IPS-NIHi7 (cell line): ENCODE results near the gene UBE2M.
"Not testable (repeated sequence)": the region's sequence is repeated elsewhere in the genome, so short reads cannot be mapped to it uniquely, and the experiment has no call there.

Source experiments
- DNase-seq: peaks from one replicate; pipeline ENCODE4 v3.0.0; 2012; ENCODE audit warnings: mixed read lengths; ENCODE audit errors: extremely low spot score

The UBE2M gene

DNA sequence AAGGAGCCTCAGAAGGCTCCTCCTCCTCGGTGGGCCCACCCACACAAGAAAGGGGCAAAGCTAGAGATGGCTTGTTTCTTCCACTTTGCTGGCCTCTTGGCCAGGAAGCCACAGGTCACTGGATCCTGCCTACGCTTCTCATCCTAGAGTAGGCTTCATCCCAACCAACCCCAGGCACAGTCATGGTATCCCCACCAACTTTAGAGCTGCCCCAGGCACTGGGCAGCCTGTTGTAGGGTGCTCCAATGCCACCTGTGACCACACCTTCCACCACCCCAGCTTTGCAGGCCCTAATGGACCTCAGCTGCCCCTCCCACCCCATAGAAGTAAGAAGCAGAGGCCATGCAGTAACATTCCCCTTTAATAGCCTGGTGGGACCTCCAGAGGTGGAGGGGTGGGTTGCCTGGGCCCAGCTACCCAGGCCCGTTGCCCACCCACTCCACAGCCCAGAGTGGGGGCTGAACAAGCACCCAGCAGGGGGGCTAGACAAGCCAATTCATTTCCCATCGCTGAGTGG, 3.0 kb downstream of the UBE2M start:
- no peak for DNase-seq

DNA sequence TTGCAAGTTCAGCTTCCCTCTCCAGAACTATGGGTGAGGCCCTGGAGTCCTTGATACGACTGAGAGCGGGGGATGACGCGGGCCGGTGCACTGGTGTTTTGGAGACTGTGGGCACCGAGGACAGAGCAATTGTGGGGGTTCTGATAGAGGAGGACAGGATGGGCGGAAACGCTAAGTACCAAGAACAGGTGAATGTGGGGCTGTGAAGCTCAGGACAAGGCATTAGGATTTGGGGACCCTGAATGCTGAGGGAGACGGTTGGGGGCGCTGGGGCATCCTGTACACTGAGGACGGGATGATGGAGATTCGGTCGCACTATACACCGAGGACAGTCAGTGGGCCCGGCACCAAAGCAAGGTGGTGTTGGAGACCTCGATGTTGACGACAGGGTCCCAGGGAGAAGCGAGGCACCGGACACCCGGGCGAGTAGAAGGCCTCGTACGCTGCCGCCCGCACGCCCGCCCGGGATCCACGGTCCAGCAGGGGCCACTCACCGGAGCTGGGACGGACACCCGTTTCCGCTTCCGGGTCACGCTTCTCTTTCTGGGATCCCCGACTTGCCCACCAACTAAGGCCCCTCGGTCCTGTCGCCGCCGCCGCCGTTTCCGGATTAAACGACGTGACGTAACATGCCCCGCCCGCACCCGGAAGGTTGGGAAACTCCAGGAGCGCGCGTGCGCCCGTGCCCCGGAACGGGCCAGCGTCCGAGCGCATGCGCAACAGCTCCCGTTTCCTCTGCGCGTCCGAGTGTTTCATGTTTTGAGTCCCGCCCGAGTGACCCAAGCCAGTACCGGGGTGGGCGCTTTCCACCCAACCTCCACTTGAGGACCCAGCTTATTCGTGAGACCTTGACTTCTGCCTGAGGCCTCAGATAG, 3.7 kb downstream of the UBE2M start, which contains the start of gene CHMP2A:
CHMP2A (minus strand) TSS at position 612 of the 875 bp plus-strand sequence. CDS start 893 bp downstream, outside the sequence.
- DNase-seq: peak; percentile 90

DNA sequence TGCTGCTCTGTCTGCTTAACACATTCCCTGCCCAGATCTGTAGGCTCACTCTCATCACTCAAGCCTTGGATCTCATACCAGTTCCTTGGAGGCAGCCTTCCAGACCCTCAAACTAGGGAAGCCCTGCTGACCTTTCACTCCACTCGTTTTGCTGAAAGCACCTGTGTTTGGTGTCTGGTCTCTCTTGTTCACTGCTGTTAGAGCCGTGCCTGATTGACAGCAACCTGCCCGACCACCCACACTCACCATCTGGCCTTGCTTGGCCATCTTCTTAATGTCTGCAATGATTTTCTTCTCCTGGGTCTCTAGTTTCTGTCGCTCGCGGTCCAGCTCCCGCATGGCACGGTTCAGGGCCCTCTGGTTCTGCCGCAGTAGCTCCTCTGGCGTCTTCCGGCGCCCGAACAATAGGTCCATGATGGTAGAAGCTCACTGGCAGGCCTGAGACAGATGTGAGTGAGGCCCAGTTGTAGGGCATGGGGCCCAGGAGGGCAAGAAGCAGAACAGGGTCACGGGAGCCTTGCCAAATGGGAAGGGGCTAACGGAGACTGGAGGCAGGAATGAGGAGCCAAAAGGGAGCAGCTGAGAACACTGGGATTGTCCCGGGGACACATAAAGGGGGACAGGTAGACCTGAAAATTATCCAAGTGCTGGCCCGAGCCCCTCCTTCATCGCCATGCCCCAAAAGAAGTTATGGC, 4.5 kb downstream of the UBE2M start:
- DNase-seq: no peak

DNA sequence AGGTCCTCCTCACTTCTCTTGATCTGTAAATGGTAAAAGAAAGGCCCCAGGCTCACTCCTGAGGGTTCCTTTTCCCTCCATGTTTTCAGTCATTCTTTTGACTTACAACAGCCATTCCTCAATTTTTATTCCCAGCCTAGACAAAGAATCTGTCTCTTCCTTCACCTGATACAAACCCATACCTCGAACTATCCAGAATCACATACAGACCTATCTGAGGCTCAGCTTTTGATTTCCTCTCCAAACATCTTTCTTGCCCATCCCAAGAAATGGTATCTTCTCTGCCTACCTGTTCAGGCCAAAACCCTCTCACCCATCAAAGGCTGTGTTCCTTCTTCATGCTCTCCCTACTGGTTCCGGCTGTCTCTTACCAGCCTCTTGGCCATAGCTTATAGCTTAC, 5.8 kb downstream of the UBE2M start:
- DNase-seq: no peak

DNA sequence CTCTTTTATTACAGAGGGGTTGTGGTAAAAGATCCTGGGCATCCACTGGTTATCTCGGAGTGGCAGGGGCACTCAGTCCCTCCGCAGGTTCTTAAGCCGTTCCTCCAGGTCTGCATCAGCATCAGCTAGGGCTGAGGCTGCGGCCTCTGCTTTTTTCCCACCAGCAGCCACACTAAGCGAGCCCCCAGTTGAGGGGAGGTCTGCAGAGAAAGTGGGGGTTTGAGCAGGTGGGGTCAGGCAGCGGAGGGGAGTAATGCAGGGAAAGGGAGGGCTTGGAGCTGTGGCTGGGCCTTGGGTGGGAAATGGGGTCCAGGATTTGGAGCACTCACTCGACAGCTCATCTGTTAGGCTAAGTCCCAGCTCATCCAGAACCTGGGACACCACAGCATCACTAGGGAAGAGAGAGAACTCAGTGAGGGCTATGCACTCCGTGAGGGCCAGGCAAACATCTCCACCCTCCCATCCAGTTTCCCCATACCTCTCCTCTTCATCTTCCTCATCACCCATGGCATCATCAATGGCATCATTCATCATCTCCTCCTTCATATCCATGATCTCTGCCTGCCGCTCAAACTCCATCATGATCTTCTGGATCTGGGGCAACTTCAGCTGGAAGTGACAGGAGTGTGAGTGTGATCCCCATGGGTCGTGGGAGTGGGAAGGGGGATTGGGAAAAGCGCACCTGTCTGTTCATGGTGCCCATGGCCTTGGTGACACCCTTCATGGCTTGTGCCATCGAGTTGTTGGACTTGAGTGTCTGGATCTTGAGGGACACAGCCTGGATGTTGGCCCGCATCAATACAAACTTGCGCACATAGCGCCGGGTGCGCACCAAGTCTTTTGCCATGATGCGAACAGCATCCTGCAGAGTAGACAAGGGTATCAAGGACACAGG, 6.6 kb downstream of the UBE2M start:
- no peak for DNase-seq

DNA sequence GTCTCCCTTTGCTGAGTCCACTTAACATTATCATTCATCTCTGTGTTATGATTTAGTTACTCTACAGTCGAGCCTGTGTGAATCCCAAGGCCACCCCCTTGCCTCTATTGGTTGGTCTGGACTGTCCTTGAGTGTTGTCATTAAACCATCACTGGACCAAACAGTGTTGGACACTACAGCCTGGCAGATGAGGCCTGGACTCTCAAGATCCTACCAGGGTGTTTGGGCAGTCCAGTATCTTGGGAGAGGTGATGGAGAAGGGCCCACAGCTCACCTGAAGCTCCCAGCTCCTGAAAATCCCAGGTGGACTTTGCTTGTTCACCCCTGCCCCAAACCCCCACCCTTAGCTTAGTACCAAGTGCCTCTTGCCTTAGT, 7.3 kb downstream of the UBE2M start:
- no peak for DNase-seq

DNA sequence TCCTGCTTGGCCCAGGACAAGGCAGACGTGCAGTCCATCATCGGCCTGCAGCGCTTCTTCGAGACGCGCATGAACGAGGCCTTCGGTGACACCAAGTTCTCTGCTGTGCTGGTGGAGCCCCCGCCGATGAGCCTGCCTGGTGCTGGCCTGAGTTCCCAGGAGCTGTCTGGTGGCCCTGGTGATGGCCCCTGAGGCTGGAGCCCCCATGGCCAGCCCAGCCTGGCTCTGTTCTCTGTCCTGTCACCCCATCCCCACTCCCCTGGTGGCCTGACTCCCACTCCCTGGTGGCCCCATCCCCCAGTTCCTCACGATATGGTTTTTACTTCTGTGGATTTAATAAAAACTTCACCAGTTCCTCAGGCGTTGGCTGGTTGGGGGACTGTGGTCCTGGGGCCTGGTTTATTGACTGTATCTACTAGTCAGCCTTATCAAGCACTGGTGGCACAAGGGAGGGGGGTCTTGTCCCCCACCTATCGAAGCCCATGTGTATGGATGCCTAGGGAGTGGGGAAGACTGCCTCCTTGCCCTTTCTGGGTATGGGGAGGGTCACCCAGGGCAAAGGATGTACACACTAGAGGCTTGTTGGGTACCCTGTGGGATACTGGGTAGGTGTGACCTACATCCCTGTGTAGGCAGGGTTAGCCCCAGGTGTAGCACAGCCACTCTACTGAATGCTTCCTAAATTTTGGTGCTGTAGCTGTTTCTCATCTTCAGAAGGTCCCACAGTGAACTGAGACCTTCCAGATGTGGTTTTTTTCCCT, 7.9 kb downstream of the UBE2M start:
- no peak for DNase-seq

DNA sequence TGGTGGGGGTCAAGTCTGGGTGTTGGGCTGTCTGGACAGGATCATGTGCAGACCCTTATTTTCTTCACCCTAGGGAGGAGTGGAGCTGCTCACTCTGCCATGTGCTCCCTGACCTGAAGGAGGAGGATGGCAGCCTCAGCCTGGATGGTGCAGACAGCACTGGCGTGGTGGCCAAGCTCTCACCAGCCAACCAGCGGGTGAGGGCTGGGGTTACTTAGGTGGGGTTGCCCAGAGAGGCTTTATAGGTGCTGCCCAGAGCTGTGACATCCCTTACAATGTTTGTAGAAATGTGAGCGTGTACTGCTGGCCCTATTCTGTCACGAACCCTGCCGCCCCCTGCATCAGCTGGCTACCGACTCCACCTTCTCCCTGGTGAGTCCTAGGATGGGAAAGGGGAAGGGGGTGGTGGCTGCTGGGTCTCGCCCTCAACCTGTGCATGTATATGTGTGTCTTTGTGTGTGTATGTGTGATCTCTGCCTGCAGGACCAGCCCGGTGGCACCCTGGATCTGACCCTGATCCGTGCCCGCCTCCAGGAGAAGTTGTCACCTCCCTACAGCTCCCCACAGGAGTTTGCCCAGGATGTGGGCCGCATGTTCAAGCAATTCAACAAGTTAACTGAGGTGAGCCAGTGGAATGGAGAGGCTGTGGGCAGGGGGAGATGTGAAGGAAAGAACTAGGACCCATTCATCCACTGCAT, 8.6 kb downstream of the UBE2M start:
- no peak for DNase-seq

DNA sequence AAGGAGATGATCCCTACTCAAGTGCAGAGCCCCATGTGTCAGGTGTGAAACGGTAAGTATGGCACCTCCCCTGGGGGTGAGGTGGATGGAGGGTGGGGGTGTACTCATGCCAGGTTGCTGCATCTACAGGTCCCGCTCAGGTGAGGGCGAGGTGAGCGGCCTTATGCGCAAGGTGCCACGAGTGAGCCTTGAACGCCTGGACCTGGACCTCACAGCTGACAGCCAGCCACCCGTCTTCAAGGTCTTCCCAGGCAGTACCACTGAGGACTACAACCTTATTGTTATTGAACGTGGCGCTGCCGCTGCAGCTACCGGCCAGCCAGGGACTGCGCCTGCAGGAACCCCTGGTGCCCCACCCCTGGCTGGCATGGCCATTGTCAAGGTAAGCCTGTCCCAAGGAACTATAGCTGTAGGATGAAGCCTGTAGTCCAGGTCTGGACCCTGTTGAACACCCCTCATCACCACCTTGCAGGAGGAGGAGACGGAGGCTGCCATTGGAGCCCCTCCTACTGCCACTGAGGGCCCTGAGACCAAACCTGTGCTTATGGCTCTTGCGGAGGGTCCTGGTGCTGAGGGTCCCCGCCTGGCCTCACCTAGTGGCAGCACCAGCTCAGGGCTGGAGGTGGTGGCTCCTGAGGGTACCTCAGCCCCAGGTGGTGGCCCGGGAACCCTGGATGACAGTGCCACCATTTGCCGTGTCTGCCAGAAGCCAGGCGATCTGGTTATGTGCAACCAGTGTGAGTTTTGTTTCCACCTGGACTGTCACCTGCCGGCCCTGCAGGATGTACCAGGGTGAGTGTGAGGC, 9.3 kb downstream of the UBE2M start:
- DNase-seq: no peak

DNA sequence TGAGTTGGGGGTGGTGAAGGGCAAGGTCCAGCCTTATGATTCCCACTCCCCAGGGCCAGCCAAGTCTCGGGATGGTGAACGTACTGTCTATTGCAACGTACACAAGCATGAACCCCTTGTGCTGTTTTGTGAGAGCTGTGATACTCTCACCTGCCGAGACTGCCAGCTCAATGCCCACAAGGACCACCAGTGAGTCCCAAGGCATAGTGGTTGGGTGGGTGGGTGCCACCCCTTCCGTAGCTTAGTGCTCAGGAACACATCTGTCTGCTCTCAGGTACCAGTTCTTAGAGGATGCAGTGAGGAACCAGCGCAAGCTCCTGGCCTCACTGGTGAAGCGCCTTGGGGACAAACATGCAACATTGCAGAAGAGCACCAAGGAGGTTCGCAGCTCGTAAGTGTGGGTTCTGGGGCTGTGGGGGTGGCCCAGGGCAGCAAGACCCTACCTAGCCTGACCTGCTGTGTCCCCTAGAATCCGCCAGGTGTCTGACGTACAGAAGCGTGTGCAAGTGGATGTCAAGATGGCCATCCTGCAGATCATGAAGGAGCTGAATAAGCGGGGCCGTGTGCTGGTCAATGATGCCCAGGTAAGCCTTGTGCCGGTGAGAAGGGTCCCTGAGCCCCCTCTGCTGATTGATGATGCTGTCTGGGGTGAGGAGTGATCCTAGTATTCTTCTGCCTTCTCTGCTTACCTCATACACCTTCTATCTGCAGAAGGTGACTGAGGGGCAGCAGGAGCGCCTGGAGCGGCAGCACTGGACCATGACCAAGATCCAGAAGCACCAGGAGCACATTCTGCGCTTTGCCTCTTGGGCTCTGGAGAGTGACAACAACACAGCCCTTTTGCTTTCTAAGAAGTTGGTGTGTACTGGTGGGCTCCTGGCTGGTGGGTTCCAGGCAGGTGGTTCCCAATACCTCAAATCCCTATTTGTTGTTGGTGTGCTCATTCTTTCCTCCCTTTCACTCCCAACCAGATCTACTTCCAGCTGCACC, 10.8 kb downstream of the UBE2M start:
- DNase-seq: no peak

DNA sequence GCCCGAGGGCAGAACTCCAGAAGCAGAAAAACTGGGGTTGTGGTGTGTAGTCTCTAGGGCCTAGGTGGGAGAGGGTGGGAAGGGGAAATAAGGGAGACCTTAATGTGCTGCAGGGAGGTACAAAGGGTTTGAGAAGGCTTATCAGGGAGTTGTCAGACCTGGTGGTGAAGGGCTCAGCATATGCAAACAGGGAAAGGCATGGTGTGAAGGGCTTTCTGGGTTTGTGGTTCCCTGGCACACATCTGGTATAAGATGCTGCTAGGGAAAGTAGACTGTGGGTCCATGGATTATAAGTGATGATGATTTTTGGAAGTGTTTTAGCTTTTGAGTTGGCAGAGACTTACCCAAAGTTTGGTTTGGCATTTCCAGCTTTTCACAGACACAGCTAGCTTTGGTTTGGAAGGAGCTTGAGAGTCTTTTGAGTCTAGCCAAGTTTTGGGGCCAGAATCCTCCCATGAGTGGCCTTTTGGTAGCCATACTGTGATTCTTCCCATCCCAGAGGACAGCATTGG, 12.3 kb downstream of the UBE2M start:
- no peak for DNase-seq

DNA sequence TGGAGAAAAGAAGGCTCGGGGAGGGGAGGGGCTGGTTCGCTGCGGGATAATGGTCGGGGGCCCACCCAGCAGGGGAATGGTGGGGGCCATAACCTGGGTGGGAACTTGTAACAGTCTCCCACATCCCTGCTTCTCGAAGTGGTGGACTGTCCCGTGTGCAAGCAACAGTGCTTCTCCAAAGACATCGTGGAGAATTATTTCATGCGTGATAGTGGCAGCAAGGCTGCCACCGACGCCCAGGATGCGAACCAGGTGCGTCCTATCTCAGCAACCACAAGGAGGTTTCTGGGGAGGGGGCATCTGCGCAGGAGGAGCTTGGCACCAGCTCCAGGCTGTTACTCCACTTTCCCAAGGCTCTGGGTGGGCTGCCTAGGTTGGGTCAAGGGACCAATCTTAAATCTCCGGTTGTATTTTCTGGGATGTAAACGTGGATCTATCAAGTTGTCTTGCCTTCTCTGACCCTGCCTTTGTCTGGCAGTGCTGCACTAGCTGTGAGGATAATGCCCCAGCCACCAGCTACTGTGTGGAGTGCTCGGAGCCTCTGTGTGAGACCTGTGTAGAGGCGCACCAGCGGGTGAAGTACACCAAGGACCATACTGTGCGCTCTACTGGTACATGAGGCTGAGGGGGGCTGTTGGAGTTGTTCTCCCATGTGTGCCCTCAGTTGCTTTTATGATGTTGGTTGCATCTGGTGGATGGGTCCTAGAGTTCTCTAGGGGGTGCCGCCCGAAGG, 13.0 kb downstream of the UBE2M start:
- DNase-seq: no peak

DNA sequence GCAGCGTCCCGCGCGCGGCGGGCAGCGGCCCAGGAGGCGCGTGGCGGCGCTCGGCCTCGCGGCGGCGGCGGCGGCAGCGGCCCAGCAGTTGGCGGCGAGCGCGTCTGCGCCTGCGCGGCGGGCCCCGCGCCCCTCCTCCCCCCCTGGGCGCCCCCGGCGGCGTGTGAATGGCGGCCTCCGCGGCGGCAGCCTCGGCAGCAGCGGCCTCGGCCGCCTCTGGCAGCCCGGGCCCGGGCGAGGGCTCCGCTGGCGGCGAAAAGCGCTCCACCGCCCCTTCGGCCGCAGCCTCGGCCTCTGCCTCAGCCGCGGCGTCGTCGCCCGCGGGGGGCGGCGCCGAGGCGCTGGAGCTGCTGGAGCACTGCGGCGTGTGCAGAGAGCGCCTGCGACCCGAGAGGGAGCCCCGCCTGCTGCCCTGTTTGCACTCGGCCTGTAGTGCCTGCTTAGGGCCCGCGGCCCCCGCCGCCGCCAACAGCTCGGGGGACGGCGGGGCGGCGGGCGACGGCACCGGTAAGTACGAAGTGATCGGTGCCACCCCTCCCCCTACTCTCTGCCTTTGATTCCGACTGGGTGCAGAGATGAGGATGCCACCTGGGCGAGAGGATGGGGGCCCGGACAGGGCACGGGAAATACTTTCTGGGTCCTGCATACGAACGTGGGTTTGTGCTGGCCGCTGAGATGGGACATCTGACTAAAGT, 13.7 kb downstream of the UBE2M start:
- DNase-seq: peak; percentile 78

DNA sequence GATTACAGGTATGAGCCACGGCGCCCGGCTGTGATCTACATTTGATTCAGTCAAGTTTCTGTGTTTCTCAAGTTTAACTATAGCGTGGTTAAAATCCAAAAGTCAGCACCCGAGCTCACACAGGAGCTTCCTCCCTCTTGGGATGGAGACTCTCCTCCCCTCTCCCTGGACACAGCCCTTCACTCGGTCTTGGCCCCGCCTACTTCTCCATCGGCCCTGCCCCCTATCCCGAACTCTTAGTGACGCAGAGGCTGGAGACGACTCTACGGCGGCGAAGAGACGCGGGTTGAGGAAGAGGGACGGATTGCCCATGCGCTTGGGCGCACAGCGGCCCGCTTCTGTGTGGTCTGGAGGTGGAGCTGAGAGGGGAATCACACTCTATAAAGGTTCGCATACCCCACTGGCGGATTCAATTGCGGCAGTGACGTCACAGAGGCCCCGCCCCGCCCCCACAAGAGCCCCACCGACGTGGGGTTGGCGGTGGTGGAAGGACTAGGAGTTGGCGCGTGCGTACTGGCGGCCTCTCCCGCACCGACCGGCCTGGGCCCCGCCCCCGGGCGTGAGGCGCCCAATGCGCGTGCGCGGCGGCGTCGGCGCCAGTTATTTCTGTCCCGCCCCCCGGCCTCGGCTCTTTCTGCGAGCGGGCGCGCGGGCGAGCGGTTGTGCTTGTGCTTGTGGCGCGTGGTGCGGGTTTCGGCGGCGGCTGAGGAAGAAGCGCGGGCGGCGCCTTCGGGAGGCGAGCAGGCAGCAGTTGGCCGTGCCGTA, 14.4 kb downstream of the UBE2M start, which contains the start of gene TRIM28:
TRIM28 (plus strand) TSS at position 239 of the 765 bp plus-strand sequence. CDS start 694 bp downstream, outside the sequence.
- peak; percentile 97 for DNase-seq

DNA sequence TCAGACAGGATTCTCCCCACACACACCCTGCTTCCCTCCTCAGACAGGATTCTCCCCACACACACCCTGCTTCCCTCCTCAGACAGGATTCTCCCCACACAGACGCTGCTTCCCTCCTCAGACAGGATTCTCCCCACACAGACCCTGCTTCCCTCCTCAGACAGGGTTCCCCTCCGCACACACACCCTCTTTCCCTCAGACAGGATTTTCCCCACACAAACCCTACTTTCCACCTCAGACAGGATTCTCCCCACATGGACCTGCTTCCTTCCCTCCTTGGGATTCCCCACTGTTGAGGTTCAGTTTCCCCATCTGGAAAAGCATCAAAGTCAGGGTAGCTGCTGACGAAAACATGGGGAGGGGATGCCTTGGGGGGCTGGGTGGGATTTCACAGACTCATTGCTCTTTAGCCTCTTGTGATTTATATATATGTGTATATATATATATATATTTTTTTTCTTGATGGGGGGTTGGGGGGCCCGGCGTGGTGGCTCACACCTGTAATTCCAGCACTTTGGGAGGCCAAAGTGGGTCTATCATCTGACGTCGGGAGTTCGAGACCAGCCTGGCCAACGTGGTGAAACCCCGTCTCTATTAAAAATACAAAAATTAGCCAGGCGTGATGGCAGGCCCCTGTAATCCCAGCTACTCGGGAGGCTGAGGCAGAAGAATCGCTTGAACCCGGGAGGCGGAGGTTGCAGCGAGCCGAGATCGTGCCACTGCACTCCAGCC, 15.6 kb downstream of the UBE2M start:
- DNase-seq: not testable (repeated sequence)
